GM12874 (cell line): ENCODE results near the gene PLEKHA7.
A peak's percentile ranks its signal among the peaks of the same experiment; 100 is the strongest.

ENCODE experiments used
- CTCF ChIP-seq: IDR thresholded peaks from 2 replicates; pipeline ENCODE4 v1.5.1; 2011; ENCODE audit warnings: low read depth, mild to moderate bottlenecking, control low read depth, low read length, moderate library complexity; ENCODE audit not compliant: insufficient read depth

The PLEKHA7 gene

GRCh38 chr11:17021511-17021910, 7.3 kb upstream of the PLEKHA7 start:
- no peak for TF ChIP-seq CTCF

- no peak for TF ChIP-seq CTCF
Measured at GRCh38 chr11:17020831-17021230, 6.6 kb upstream of the PLEKHA7 start.

GRCh38 chr11:17019232-17019631, 5.0 kb upstream of the PLEKHA7 start:
- TF ChIP-seq CTCF = no peak

GRCh38 chr11:17015627-17016126, 1.5 kb upstream of the PLEKHA7 start:
- no peak for TF ChIP-seq CTCF

GRCh38 chr11:17014833-17015626, 816 bp upstream of the PLEKHA7 start:
- TF ChIP-seq CTCF = peak; percentile 46

- TF ChIP-seq CTCF = no peak
Measured at GRCh38 chr11:17013548-17014320, 480 bp downstream of the PLEKHA7 start.

GRCh38 chr11:17012712-17013547, 1.3 kb downstream of the PLEKHA7 start:
- no peak for TF ChIP-seq CTCF
